ENCODE results near the gene MAP3K6.

MAP3K6 gene

GRCh38 chr1:27314169-27314568 is 52.6 kb downstream of the MAP3K6 start:
- no peak overlapping the region for H3K4me3 ChIP-seq (ENCODE audit: low read depth, low read length)
- no peak for DNase-seq (ENCODE audit: low read depth, low spot score)
- no peak for TF ChIP-seq CTCF (IDR thresholded peaks at IDR 0.05; ENCODE audit: insufficient read depth, low read length, missing control alignments)
- ChIA-PET CTCF (interaction anchor here (0.6 to 15.9 kb wide), 9 partner anchors 15 to 216 kb away, joined by 3 to 257 read pairs (median 7); partner anchors contain the start of gene MAP3K6), POLR2A (no interaction called here)

- ChIA-PET POLR2A (no interaction called here), CTCF (interaction anchor here (1.3 to 18.6 kb wide), 11 partner anchors 9 to 299 kb away, joined by 3 to 671 read pairs (median 9); no protein-coding TSS in a partner anchor)
- TF ChIP-seq CTCF (IDR thresholded peaks at IDR 0.05; ENCODE audit: insufficient read depth, low read length, missing control alignments): no peak
- DNase-seq (ENCODE audit: low read depth, low spot score): no peak
- no peak overlapping the region for H3K4me3 ChIP-seq (ENCODE audit: low read depth, low read length)
These were observed 58.7 kb downstream of the MAP3K6 start for GRCh38 chr1:27307874-27308598.

GRCh38 chr1:27306892-27307761 is 59.6 kb downstream of the MAP3K6 start:
- TF ChIP-seq CTCF (IDR thresholded peaks at IDR 0.05; ENCODE audit: insufficient read depth, low read length, missing control alignments): peak; percentile 19
- POLR2A ChIA-PET: no interaction called here
- CTCF ChIA-PET: interaction anchor here (0.9 to 18.6 kb wide), 10 partner anchors 8 to 300 kb away, joined by 3 to 671 read pairs (median 10); partner anchors contain the start of gene AHDC1
- no peak for DNase-seq (ENCODE audit: low read depth, low spot score)
- H3K4me3 ChIP-seq (ENCODE audit: low read depth, low read length): no peak overlapping the region

- no peak overlapping the region for H3K4me3 ChIP-seq (ENCODE audit: low read depth, low read length)
- no peak for TF ChIP-seq CTCF (IDR thresholded peaks at IDR 0.05; ENCODE audit: insufficient read depth, low read length, missing control alignments)
- CTCF ChIA-PET: interaction anchor here (1.5 to 18.6 kb wide), 3 partner anchors 7 to 94 kb away, joined by 12 to 671 read pairs (median 257); no protein-coding TSS in a partner anchor
- no peak for DNase-seq (ENCODE audit: low read depth, low spot score)
- POLR2A ChIA-PET: no interaction called here
These were observed 60.7 kb downstream of the MAP3K6 start for GRCh38 chr1:27306071-27306470.

Data from AG04449 (cell line).